ENCODE measurements around the gene TAOK3.

- TF ChIP-seq CTCF (IDR thresholded peaks at IDR 0.05) (no peak), POLR2A (IDR thresholded peaks at IDR 0.05) (no peak)
Observed at GRCh38 chr12:118397708-118398440, 25.2 kb upstream of the TAOK3 start.

Measured in Peyer's patch (tissue), 4 donors.